GM23338 (cell line): ENCODE results near the gene KCNAB1. TPM values are rescaled to one million over a fixed set of nuclear protein-coding genes. Genes with fewer than 3 reads are reported as not detected.

ENCODE experiments used
- CREB1 ChIP-seq: fragments of 250-450 bp; sonication (Bioruptor Pico); IDR thresholded peaks from 2 replicates; pipeline ENCODE4 v1.5.0; 2020; ENCODE audit warnings: low read depth, mild to moderate bottlenecking, moderate library complexity
- ETS1 ChIP-seq: IDR thresholded peaks from 2 replicates; pipeline ENCODE4 v1.6.1; 2016; ENCODE audit warnings: antibody characterized with exemption
- EZH2 ChIP-seq: fragments of 200-600 bp; sonication (generic); IDR thresholded peaks from one replicate; pipeline ENCODE4 v1.8.0; 2017; ENCODE audit warnings: antibody characterized with exemption, mild to moderate bottlenecking, low read depth; ENCODE audit not compliant: unreplicated experiment
- EZH2phosphoT487 ChIP-seq: fragments of 200-600 bp; sonication (generic); IDR thresholded peaks from one replicate; pipeline ENCODE4 v1.8.1; 2018; ENCODE audit warnings: antibody characterized with exemption; ENCODE audit not compliant: unreplicated experiment
- JUNB ChIP-seq: IDR thresholded peaks from one replicate; pipeline ENCODE4 v1.6.1; 2016; ENCODE audit warnings: antibody characterized with exemption; ENCODE audit not compliant: unreplicated experiment
- STAT1 ChIP-seq: IDR thresholded peaks from one replicate; pipeline ENCODE4 v1.6.1; 2016; ENCODE audit warnings: antibody characterized with exemption; ENCODE audit not compliant: unreplicated experiment
- ZNF114 ChIP-seq: fragments of 250-450 bp; sonication (Bioruptor Pico); IDR thresholded peaks from 2 replicates; pipeline ENCODE4 v1.5.0; 2020; ENCODE audit warnings: mild to moderate bottlenecking, moderate library complexity
- ZNF331 ChIP-seq: fragments of 250-450 bp; sonication (Bioruptor Pico); IDR thresholded peaks from 2 replicates; pipeline ENCODE4 v1.5.0; 2020; ENCODE audit warnings: low read depth, mild to moderate bottlenecking, moderate library complexity
- ZNF462 ChIP-seq: fragments of 250-450 bp; sonication (Bioruptor Pico); IDR thresholded peaks from 2 replicates; pipeline ENCODE4 v1.5.0; 2020; ENCODE audit warnings: mild to moderate bottlenecking, moderate library complexity
- polyA plus RNA-seq: library from polyadenylated mRNA; unstranded; fragments of >200 nt; fragmentation: Nextera tagmentation; extraction: Ambion mirVana; gene quantifications from 2 replicates; pipeline ENCODE4 v1.2.1, GENCODE V29; 2016
- total RNA-seq: library from RNA; depleted of rRNA; stranded (reverse); fragments of >200 nt; shearing (Covaris generic); gene quantifications from 2 replicates; pipeline ENCODE4 v1.2.3, GENCODE V29; 2014
- TF ChIP-seq, protein P1 (sequence below): IDR thresholded peaks from one replicate; pipeline ENCODE4 v1.6.1; 2018; ENCODE audit warnings: antibody characterized with exemption; ENCODE audit not compliant: unreplicated experiment

KCNAB1 gene
- total and polyA plus RNA-seq, 2 experiments from 2014 or later = 0.69 to 2.6 TPM

- no peak for TF ChIP-seq ZNF462 (CRISPR knock-in tag)
- no peak for TF ChIP-seq EZH2phosphoT487
- TF ChIP-seq EZH2 = no peak
- no peak for TF ChIP-seq ETS1
- TF ChIP-seq, protein P1, sequence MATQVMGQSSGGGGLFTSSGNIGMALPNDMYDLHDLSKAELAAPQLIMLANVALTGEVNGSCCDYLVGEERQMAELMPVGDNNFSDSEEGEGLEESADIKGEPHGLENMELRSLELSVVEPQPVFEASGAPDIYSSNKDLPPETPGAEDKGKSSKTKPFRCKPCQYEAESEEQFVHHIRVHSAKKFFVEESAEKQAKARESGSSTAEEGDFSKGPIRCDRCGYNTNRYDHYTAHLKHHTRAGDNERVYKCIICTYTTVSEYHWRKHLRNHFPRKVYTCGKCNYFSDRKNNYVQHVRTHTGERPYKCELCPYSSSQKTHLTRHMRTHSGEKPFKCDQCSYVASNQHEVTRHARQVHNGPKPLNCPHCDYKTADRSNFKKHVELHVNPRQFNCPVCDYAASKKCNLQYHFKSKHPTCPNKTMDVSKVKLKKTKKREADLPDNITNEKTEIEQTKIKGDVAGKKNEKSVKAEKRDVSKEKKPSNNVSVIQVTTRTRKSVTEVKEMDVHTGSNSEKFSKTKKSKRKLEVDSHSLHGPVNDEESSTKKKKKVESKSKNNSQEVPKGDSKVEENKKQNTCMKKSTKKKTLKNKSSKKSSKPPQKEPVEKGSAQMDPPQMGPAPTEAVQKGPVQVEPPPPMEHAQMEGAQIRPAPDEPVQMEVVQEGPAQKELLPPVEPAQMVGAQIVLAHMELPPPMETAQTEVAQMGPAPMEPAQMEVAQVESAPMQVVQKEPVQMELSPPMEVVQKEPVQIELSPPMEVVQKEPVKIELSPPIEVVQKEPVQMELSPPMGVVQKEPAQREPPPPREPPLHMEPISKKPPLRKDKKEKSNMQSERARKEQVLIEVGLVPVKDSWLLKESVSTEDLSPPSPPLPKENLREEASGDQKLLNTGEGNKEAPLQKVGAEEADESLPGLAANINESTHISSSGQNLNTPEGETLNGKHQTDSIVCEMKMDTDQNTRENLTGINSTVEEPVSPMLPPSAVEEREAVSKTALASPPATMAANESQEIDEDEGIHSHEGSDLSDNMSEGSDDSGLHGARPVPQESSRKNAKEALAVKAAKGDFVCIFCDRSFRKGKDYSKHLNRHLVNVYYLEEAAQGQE = no peak
- no peak for TF ChIP-seq STAT1
- TF ChIP-seq CREB1 (CRISPR knock-in tag) = no peak
- TF ChIP-seq JUNB = no peak
- no peak for TF ChIP-seq ZNF114 (CRISPR knock-in tag)
- no peak for TF ChIP-seq ZNF331 (CRISPR knock-in tag)
Measured at GRCh38 chr3:156211583-156211982, 91.2 kb downstream of the KCNAB1 start (continued).
